ENCODE measurements around the gene NR6A1.

NR6A1 gene

DNA sequence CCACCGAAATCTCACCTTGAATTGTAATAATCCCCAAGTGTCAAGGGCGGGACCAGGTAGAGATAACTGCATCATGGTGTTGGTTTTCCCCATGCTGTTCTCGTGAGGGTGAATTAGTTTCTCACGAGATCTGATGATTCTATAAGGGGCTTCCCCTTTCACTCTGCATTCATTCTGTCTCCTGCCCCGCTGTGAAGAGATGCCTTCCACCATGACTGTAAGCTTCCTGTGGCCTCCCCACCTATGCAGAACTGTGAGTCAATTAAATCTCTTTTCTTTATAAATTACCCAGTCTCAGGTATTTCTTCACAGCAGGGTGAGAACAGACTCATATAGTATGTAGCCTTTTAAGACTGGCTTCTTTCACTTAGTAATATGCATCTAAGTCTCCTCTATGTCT, 135.8 kb downstream of the NR6A1 start:
- no peak overlapping the region for H3K4me3 ChIP-seq (ENCODE audit: low read depth, low read length)
- no peak for TF ChIP-seq CTCF (IDR thresholded peaks at IDR 0.05; ENCODE audit: low read depth, low read length)

DNA sequence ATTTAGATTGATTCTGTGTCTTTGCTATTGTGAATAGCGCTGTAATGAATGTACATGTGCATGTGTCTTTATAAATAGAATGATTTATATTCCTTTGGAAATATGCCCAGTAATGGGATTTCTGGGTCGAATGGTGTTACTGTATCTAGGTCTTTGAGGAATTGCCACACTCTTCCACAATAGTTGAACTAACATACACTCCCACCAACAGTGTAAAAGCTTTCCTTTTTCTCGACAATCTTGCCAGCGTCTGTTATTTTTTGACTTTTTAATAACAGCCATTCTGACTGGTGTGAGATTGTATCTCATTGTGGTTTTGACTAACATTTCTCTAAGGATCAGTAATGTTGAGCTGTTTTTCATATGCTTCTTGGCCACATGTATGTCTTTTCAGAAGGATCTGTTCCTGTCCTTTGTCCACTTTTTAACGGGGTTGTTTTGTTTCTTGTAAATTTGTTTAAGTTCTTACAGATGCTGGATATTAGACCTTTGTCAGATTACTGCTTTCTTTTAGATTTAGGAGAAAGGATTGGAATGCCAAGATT, 139.0 kb downstream of the NR6A1 start:
- TF ChIP-seq CTCF (IDR thresholded peaks at IDR 0.05; ENCODE audit: low read depth, low read length): no peak

GRCh38 chr9:124631326-124631725, 139.8 kb downstream of the NR6A1 start:
- H3K4me3 ChIP-seq (ENCODE audit: low read depth, low read length): no peak overlapping the region
- no peak for TF ChIP-seq CTCF (IDR thresholded peaks at IDR 0.05; ENCODE audit: low read depth, low read length)

More for the DNA sequence above, 139.0 kb downstream of the NR6A1 start:
- H3K4me3 ChIP-seq (ENCODE audit: low read depth, low read length): no peak overlapping the region

GRCh38 chr9:124629600-124629999, 141.5 kb downstream of the NR6A1 start:
- no peak overlapping the region for H3K4me3 ChIP-seq (ENCODE audit: low read depth, low read length)
- TF ChIP-seq CTCF (IDR thresholded peaks at IDR 0.05; ENCODE audit: low read depth, low read length): no peak

- H3K4me3 ChIP-seq (ENCODE audit: low read depth, low read length): no peak overlapping the region
- TF ChIP-seq CTCF (IDR thresholded peaks at IDR 0.05; ENCODE audit: low read depth, low read length): no peak
These were observed 142.4 kb downstream of the NR6A1 start for GRCh38 chr9:124628741-124629140.

- no peak for TF ChIP-seq CTCF (IDR thresholded peaks at IDR 0.05; ENCODE audit: low read depth, low read length)
- H3K4me3 ChIP-seq (ENCODE audit: low read depth, low read length): no peak overlapping the region
These were observed 144.8 kb downstream of the NR6A1 start for GRCh38 chr9:124626276-124626675.

DNA sequence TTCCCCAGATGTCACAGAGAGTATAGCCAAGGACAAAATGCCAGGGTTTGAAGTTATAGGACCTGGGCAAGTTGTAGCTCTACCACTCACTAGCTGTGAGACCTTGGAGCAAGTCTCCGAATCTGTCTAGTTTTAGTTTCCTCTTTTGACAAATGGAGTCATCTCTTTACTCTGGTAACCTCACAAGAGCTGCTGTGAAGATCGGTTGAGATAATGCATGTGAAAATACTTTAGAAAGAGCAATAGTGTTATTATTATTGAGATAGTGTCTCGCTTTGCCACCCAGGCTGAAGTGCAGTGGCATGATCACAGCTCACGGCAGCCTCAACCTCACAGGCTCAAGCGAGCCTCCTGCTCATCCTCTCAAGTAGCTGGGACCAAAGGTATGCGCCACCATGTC, 146.0 kb downstream of the NR6A1 start:
- H3K4me3 ChIP-seq (ENCODE audit: low read depth, low read length): no peak overlapping the region
- no peak for TF ChIP-seq CTCF (IDR thresholded peaks at IDR 0.05; ENCODE audit: low read depth, low read length)
